ENCODE measurements around the gene LIPT2. TPM values are rescaled to one million over a fixed set of nuclear protein-coding genes. Genes with fewer than 3 reads are reported as not detected.

Gene LIPT2
- total RNA-seq, 1 experiment from 2014 or later: 9.4 TPM

- DNase-seq (ENCODE audit: low spot score): no peak
These were observed 13.3 kb upstream of the LIPT2 start for GRCh38 chr11:74506823-74507222.

GRCh38 chr11:74505911-74506310, 12.4 kb upstream of the LIPT2 start:
- DNase-seq (ENCODE audit: low spot score): no peak
- in situ Hi-C loops (cut with HindIII; ENCODE audit: low sequenced_read_pairs): no loop called here

More at GRCh38 chr11:74506823-74507222, 13.3 kb upstream of the LIPT2 start:
- in situ Hi-C loops (cut with HindIII; ENCODE audit: low sequenced_read_pairs): no loop called here

GRCh38 chr11:74504100-74504691, 10.7 kb upstream of the LIPT2 start:
- in situ Hi-C loops (cut with HindIII; ENCODE audit: low sequenced_read_pairs): no loop called here
- no peak for DNase-seq (ENCODE audit: low spot score)

GRCh38 chr11:74494916-74495315, 1.4 kb upstream of the LIPT2 start:
- DNase-seq (ENCODE audit: low spot score): no peak
- in situ Hi-C loops (cut with HindIII; ENCODE audit: low sequenced_read_pairs): no loop called here

- DNase-seq (ENCODE audit: low spot score): peak; percentile 35
- in situ Hi-C loops (cut with HindIII; ENCODE audit: low sequenced_read_pairs): no loop called here
These were observed 487 bp upstream of the LIPT2 start for GRCh38 chr11:74493791-74494630.

GRCh38 chr11:74492084-74492483, 1.4 kb downstream of the LIPT2 start:
- no peak for DNase-seq (ENCODE audit: low spot score)
- in situ Hi-C loops (cut with HindIII; ENCODE audit: low sequenced_read_pairs): no loop called here

- DNase-seq (ENCODE audit: low spot score): no peak
- in situ Hi-C loops (cut with HindIII; ENCODE audit: low sequenced_read_pairs): no loop called here
These were observed 2.6 kb downstream of the LIPT2 start for GRCh38 chr11:74490941-74491340.

- in situ Hi-C loops (cut with HindIII; ENCODE audit: low sequenced_read_pairs): no loop called here
- no peak for DNase-seq (ENCODE audit: low spot score)
These were observed 5.6 kb downstream of the LIPT2 start for GRCh38 chr11:74487875-74488274.

- in situ Hi-C loops (cut with HindIII; ENCODE audit: low sequenced_read_pairs): no loop called here
- DNase-seq (ENCODE audit: low spot score): no peak
These were observed 7.7 kb downstream of the LIPT2 start for GRCh38 chr11:74485868-74486267.

GRCh38 chr11:74480688-74481417, 12.7 kb downstream of the LIPT2 start:
- in situ Hi-C loops (cut with HindIII; ENCODE audit: low sequenced_read_pairs): no loop called here
- no peak for DNase-seq (ENCODE audit: low spot score)

- no peak for DNase-seq (ENCODE audit: low spot score)
- in situ Hi-C loops (cut with HindIII; ENCODE audit: low sequenced_read_pairs): no loop called here
These were observed 13.8 kb downstream of the LIPT2 start for GRCh38 chr11:74479732-74480123.

GRCh38 chr11:74478877-74479731, 14.4 kb downstream of the LIPT2 start:
- DNase-seq (ENCODE audit: low spot score): no peak
- in situ Hi-C loops (cut with HindIII; ENCODE audit: low sequenced_read_pairs): no loop called here

- DNase-seq (ENCODE audit: low spot score): no peak
- in situ Hi-C loops (cut with HindIII; ENCODE audit: low sequenced_read_pairs): no loop called here
These were observed 17.0 kb downstream of the LIPT2 start for GRCh38 chr11:74476536-74476935.

GRCh38 chr11:74474316-74474715, 19.2 kb downstream of the LIPT2 start:
- in situ Hi-C loops (cut with HindIII; ENCODE audit: low sequenced_read_pairs): no loop called here
- DNase-seq (ENCODE audit: low spot score): no peak

- DNase-seq (ENCODE audit: low spot score): no peak
- in situ Hi-C loops (cut with HindIII; ENCODE audit: low sequenced_read_pairs): no loop called here
These were observed 19.9 kb downstream of the LIPT2 start for GRCh38 chr11:74473382-74474173.

- no peak for DNase-seq (ENCODE audit: low spot score)
- in situ Hi-C loops (cut with HindIII; ENCODE audit: low sequenced_read_pairs): no loop called here
These were observed 21.7 kb downstream of the LIPT2 start for GRCh38 chr11:74471668-74472429.

- in situ Hi-C loops (cut with HindIII; ENCODE audit: low sequenced_read_pairs): no loop called here
- no peak for DNase-seq (ENCODE audit: low spot score)
These were observed 22.5 kb downstream of the LIPT2 start for GRCh38 chr11:74471037-74471436.

- DNase-seq (ENCODE audit: low spot score): no peak
- in situ Hi-C loops (cut with HindIII; ENCODE audit: low sequenced_read_pairs): no loop called here
These were observed 23.0 kb downstream of the LIPT2 start for GRCh38 chr11:74470526-74470925.
